Measurements from ENCODE around the gene AFF1. TPM values are rescaled to one million over a fixed set of nuclear protein-coding genes. Genes with fewer than 3 reads are reported as not detected.
"Not testable (repeated sequence)": the region's sequence is repeated elsewhere in the genome, so short reads cannot be mapped to it uniquely, and the experiment has no call there.

AFF1 gene
- total RNA-seq, 2 experiments from 2014 or later, result 42.3 to 67.5 TPM

DNA sequence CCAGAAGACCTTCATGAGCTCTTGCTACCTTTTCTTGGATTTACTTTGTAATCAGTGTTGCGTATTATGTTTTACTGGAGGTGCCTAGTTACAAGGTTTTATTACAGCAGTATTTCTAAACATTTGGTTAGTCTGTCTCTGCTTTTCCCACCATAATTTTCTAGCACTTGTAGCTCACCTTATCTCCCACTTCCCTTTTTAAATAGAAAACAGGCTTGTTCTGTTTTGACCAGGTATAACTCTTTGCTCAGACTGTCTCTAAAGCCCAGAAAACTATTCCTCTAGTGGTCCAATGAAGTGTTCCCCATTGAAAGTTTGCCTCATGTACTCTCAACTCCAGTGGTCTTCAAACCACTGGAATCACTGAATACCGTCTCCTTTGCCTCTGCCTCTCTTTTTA is 43.9 kb downstream of the AFF1 start:
- ATAC-seq (no peak), DNase-seq (no peak)
- H3K4me1 Mint-ChIP-seq, result peaks cover 41% of the 10 kb centered on the region
- H3K9me3 Mint-ChIP-seq (ENCODE audit: low read depth), result no peaks in the 10 kb centered on the region
- peaks cover 5% of the 10 kb centered on the region for H3K36me3 Mint-ChIP-seq
- H3K4me3 Mint-ChIP-seq, result no peak overlapping the region
- H3K27me3 Mint-ChIP-seq, result no peaks in the 10 kb centered on the region
- no peak overlapping the region for H3K27ac Mint-ChIP-seq
- CTCF ChIA-PET, result no interaction called here

DNA sequence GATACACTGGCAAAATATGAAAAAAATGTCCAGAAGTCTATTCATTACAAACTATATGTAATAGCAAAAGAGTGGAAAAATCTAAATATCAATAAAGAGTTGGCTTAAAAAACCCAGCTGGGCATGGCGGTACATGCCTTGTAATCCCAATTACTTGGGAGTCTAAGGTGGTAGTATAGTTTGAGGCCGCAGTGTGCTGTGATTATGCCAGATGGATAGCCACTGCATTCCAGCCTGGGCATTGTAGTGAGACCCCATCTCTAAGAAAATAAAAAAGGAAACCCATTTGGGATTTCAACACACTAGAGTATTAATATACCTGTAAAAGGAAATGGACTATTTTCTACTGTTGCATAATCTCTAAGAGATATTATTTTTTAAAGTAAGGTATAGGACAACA is 45.4 kb downstream of the AFF1 start:
- Mint-ChIP-seq H3K4me3 (no peak overlapping the region), H3K36me3 (peaks cover 5% of the 10 kb centered on the region), H3K4me1 (peaks cover 32% of the 10 kb centered on the region), H3K27ac (no peak overlapping the region), H3K9me3 (ENCODE audit: low read depth) (no peaks in the 10 kb centered on the region), H3K27me3 (no peaks in the 10 kb centered on the region)
- CTCF ChIA-PET, result no interaction called here
- DNase-seq (no peak), ATAC-seq (no peak)

DNA sequence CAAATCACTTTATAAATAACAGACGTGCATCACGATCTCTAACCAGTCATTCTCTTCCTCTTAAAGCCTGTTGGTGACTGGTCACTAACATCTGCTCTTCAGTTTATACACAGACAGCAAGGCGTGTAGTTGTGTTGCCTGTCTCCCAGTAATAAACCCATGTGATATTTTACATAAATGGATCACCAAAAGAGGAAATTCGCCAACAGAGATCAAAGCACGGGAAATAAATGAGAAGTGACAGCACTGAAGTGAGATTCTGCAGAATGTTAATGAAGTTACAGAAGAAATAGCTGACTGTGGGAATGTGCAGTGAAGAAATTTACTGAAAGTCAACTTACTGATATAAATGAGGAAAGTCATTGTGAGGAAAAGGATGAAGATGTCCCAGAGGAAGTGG is 47.0 kb downstream of the AFF1 start:
- DNase-seq (no peak), ATAC-seq (no peak)
- Mint-ChIP-seq H3K27me3 (no peaks in the 10 kb centered on the region), H3K4me3 (no peak overlapping the region), H3K4me1 (peaks cover 20% of the 10 kb centered on the region), H3K36me3 (peaks cover 5% of the 10 kb centered on the region), H3K27ac (no peak overlapping the region), H3K9me3 (ENCODE audit: low read depth) (no peaks in the 10 kb centered on the region)
- CTCF ChIA-PET, result no interaction called here

DNA sequence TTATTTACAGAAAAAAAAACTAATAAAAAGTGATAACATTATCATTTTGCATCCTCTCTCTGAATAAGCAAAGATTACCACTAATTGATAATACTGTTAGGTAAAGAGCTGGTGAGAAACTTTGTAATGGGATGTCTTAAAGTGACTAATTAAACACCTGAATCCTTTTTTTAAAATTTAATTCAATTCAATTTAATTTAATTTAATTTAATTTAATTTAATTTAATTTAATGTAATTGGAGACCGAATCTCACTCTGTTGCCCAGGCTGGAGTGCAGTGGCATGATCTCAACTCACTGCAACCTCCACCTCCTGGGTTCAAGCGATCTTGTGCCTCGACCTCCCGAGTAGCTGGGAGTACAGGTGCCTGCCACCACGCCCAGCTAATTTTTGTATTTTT is 51.0 kb downstream of the AFF1 start:
- CTCF ChIA-PET; H3K27me3 Mint-ChIP-seq; ATAC-seq; H3K27ac Mint-ChIP-seq; H3K4me1 Mint-ChIP-seq; H3K9me3 Mint-ChIP-seq (ENCODE audit: low read depth); DNase-seq; H3K4me3 Mint-ChIP-seq: not testable (repeated sequence)
- peaks cover 18% of the 10 kb centered on the region for H3K36me3 Mint-ChIP-seq

DNA sequence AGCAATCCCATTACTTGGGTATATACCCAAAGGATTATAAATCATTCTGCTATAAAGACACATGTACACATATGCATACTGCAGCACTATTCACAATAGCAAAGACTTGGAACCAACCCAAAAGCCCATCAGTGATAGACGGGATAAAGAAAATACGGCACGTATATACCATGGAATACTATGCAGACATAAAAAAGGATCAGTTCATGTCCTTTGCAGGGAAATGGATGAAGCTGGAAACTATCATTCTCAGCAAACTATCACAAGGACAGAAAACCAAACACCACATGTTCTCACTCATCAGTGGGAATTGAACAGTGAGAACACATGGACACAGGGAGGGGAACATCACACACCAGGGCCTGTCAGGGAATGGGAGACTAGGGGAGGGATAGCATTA is 54.8 kb downstream of the AFF1 start:
- DNase-seq; CTCF ChIA-PET; H3K27ac Mint-ChIP-seq; H3K4me1 Mint-ChIP-seq; H3K4me3 Mint-ChIP-seq; H3K9me3 Mint-ChIP-seq (ENCODE audit: low read depth); H3K27me3 Mint-ChIP-seq; ATAC-seq: not testable (repeated sequence)
- H3K36me3 Mint-ChIP-seq, result peaks cover 16% of the 10 kb centered on the region

DNA sequence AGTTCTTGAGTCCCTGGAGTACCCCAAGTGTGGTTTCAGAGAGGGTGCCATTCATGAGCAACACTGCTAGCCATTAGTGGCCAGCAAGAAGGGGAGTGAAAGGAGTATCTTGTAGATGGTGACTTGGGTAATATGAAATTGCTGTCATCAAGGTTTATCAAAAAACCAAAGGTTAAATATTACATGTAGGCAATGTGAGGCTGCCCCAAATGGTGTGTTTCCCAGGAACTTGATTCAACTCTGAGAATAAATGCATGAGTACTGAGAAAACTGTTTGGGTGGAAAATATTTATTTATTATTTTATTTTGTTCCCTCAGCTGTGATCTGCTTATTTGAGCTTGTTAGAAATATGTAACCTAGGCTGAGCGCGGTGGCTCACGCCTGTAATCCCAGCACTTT is 55.7 kb downstream of the AFF1 start:
- Mint-ChIP-seq H3K27ac (no peak overlapping the region), H3K9me3 (ENCODE audit: low read depth) (peaks cover 4% of the 10 kb centered on the region), H3K4me3 (no peak overlapping the region), H3K27me3 (no peaks in the 10 kb centered on the region), H3K36me3 (peaks cover 16% of the 10 kb centered on the region), H3K4me1 (peaks cover 4% of the 10 kb centered on the region)
- DNase-seq, result no peak
- CTCF ChIA-PET, result interaction anchor here (1.1 kb wide), 1 partner anchor 68 kb away, joined by 3 read pairs; no protein-coding TSS in a partner anchor
- no peak for ATAC-seq

DNA sequence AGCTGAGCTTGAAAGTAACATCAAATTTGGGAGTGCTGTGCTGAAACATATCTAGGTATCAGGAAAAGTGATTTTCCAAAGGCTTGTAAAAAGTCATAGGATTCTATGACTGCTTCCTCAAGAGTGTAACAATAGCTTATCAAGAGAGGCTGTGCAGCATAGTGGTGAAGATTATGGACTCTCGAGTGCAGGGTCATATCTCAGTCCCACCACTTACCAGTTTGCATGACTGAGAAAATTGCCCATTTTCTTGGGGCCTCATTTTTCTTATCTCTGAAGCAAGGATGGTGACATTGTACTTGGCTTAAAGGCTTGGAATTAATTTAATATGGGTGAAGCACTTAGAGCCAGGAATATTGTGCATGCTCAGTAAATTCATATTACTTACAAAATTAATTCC is 57.2 kb downstream of the AFF1 start:
- CTCF ChIA-PET, result interaction anchor here (0.7 to 1.7 kb wide), 2 partner anchors 13 to 25 kb away, joined by 3 read pairs; no protein-coding TSS in a partner anchor
- Mint-ChIP-seq H3K27me3 (no peaks in the 10 kb centered on the region), H3K4me3 (no peak overlapping the region), H3K4me1 (peaks cover 4% of the 10 kb centered on the region), H3K36me3 (peaks cover 16% of the 10 kb centered on the region), H3K9me3 (ENCODE audit: low read depth) (peaks cover 4% of the 10 kb centered on the region), H3K27ac (no peak overlapping the region)
- DNase-seq, result no peak
- no peak for ATAC-seq

DNA sequence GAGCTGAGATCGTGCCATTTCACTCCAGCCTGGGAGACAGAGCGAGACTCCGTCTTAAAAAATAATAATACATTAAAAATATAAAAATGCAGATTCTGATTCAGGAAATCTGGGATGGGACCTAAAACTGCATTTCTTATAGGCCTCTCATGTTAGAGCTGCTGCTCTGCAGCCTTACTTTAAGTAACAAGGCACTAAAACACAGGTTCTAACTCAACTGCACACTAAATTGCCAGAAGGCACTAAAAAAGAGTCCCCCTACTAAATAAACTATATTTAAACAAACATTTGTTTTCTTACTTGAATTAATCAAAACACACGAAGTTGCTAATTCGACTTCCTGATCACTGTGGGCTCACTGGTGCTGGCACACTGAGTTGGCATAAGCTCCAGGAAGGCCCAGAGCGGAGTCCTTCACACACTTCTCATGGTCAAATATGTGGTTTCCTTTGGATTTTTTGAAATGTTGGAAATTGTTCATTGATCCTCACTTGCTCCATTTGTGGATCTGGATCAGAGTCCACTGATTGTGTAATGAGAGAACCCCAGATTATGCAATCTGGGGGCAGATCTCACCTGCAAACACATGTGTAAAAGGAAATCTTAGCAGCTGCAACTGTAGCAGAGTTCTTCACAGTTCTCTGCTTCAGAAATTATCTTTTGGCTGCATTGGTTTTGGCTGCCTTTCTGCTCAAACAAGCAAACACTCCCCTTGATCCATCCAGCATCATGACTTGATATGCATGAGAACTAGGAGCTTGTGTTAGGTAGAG is 59.3 kb downstream of the AFF1 start:
- DNase-seq, result no peak
- no peak for ATAC-seq
- no peak overlapping the region for H3K27ac Mint-ChIP-seq
- no peak overlapping the region for H3K4me3 Mint-ChIP-seq
- H3K4me1 Mint-ChIP-seq, result peaks cover 4% of the 10 kb centered on the region
- CTCF ChIA-PET, result interaction anchor here (0.7 to 1.7 kb wide), 2 partner anchors 11 to 12 kb away, joined by 3 to 4 read pairs; no protein-coding TSS in a partner anchor
- H3K9me3 Mint-ChIP-seq (ENCODE audit: low read depth), result no peaks in the 10 kb centered on the region
- no peaks in the 10 kb centered on the region for H3K27me3 Mint-ChIP-seq
- peaks cover 7% of the 10 kb centered on the region for H3K36me3 Mint-ChIP-seq

DNA sequence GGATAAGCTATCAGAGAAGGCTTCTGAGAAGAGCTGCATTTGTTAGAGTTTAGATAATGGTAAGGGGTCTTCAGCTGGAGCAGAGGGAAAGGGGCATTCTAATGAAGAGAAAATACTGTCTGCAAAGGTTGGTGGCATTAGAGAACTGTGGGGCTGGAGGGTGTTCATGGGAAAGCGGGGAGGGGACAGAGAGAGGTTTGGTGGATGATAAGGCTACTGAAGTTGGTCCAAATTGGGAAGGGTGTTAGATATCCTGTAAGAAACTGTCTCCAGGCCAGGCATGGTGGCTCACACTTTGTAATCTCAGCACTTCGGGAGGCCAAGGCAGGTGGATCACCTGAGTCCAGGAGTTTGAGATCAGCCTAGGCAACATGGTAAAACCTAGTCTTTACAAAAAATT is 59.9 kb downstream of the AFF1 start:
- no peak overlapping the region for H3K27ac Mint-ChIP-seq
- no peaks in the 10 kb centered on the region for H3K9me3 Mint-ChIP-seq (ENCODE audit: low read depth)
- CTCF ChIA-PET, result interaction anchor here (0.7 kb wide), 1 partner anchor 12 kb away, joined by 4 read pairs; no protein-coding TSS in a partner anchor
- no peak overlapping the region for H3K4me3 Mint-ChIP-seq
- peaks cover 7% of the 10 kb centered on the region for H3K4me1 Mint-ChIP-seq
- DNase-seq (no peak), ATAC-seq (no peak)
- no peaks in the 10 kb centered on the region for H3K27me3 Mint-ChIP-seq
- H3K36me3 Mint-ChIP-seq, result peaks cover 3% of the 10 kb centered on the region

DNA sequence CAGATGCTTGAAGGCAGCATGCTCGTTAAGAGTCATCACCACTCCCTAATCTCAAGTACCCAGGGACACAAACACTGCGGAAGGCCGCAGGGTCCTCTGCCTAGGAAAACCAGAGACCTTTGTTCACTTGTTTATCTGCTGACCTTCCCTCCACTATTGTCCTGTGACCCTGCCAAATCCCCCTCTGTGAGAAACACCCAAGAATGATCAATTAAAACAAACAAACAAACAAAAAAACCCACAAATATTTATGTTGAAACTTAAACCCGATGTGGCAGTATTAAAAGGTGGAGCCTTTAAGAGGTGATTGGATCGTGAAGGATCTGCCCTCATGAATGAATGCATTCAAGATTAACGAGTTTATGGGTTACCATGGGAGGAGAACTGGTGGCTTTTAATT is 61.7 kb downstream of the AFF1 start:
- H3K27me3 Mint-ChIP-seq; H3K9me3 Mint-ChIP-seq (ENCODE audit: low read depth); H3K27ac Mint-ChIP-seq; CTCF ChIA-PET; H3K36me3 Mint-ChIP-seq; H3K4me3 Mint-ChIP-seq; DNase-seq; ATAC-seq: not testable (repeated sequence)
- H3K4me1 Mint-ChIP-seq, result peaks cover 10% of the 10 kb centered on the region

DNA sequence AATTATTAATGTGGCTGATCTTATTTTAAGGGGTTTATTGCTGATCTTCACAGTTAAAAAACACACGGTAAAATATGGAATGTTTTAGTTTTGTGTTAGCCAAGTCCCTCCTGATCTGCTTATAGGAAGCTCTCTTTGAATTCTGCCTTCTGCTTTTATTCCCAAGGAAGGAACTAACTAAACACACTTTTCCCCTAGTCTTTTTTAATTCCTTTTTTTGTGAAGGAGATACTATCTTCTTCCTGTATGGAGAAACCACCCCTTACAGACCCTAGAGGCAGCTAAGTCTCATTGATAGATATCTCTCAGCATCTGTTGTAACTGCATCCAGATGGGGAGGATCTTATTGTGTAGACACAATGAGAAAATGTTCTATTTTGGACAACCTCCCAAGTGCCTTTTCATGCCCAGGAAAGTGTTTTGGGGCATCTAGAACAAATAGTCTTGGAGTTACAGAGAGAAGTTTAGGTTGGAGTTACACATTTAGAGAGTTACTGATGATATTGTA is 64.4 kb downstream of the AFF1 start:
- ATAC-seq, result no peak
- CTCF ChIA-PET, result no interaction called here
- no peak overlapping the region for H3K27ac Mint-ChIP-seq

DNA sequence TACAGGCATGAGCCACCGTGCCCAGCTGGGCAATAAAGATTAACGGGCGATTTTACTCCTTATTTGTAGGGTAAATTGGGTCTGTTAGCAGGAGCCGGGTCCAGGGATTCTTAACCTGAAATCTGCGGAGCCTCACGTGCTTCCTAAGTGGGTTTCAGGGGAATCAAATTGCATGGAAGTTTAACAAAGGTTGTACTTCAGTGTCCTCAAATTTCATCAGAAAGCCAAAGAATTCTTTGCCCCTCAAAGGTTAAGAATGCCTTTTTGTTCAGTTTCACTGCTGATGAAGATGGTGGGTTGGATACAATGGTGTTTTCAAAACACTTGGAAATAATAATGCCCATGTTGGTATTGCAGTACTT is 67.9 kb downstream of the AFF1 start:
- CTCF ChIA-PET, result no interaction called here
- Mint-ChIP-seq H3K36me3 (peaks cover 1% of the 10 kb centered on the region), H3K9me3 (ENCODE audit: low read depth) (no peaks in the 10 kb centered on the region), H3K4me3 (no peak overlapping the region), H3K27ac (no peak overlapping the region), H3K27me3 (no peaks in the 10 kb centered on the region), H3K4me1 (peaks cover 28% of the 10 kb centered on the region)
- DNase-seq (no peak), ATAC-seq (no peak)

More for the DNA sequence above, 64.4 kb downstream of the AFF1 start:
- Mint-ChIP-seq H3K9me3 (ENCODE audit: low read depth) (no peaks in the 10 kb centered on the region), H3K4me3 (no peak overlapping the region), H3K4me1 (peaks cover 12% of the 10 kb centered on the region), H3K27me3 (no peaks in the 10 kb centered on the region), H3K36me3 (peaks cover 3% of the 10 kb centered on the region)
- DNase-seq, result no peak

DNA sequence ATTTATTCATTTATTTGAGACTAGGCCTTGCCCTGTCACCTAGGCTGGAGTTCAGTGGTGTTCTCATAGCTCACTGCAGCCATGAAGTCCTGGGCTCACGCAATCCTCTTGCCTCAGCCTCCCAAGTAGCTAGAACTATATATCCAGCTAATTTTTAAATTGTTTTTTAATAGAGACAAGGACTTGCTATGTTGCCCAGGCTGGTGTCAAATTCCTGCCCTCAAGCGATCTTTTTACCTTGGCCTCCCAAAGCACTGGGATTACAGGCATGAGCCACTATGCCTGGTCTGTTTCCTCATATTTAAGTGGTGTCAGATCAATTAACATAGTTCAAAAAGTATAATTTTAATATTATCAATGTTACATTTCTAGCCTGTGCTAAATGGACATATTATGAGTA is 68.5 kb downstream of the AFF1 start:
- Mint-ChIP-seq H3K36me3 (peaks cover 2% of the 10 kb centered on the region), H3K9me3 (ENCODE audit: low read depth) (no peaks in the 10 kb centered on the region), H3K4me3 (no peak overlapping the region), H3K27me3 (no peaks in the 10 kb centered on the region), H3K27ac (no peak overlapping the region), H3K4me1 (peaks cover 31% of the 10 kb centered on the region)
- ATAC-seq, result no peak
- DNase-seq, result no peak
- CTCF ChIA-PET, result no interaction called here

DNA sequence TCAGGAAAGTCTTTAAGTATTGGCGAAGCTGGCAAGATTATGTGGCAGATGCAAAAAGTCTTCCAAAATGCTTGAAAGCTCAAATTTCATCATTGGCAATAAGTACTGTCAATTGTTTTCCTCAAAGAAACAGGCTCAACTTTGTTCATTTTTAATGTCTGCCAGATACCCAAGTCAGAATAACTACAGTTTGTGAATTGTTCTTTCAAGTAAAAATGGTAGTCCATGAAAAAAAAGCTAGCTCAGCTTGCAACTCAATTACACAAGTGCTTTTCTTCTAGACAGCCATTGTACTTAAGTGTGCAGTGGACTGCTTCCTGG is 70.5 kb downstream of the AFF1 start:
- CTCF ChIA-PET, result interaction anchor here (1.3 to 4.9 kb wide), 5 partner anchors 9 to 83 kb away, joined by 3 to 53 read pairs (median 4); partner anchors contain the start of gene AFF1
- no peak for DNase-seq
- Mint-ChIP-seq H3K36me3 (peaks cover 2% of the 10 kb centered on the region), H3K4me1 (peaks cover 41% of the 10 kb centered on the region), H3K9me3 (ENCODE audit: low read depth) (no peaks in the 10 kb centered on the region), H3K27me3 (no peaks in the 10 kb centered on the region), H3K4me3 (peak overlapping the region; percentile 95), H3K27ac (peak overlapping the region; percentile 98)
- no peak for ATAC-seq

Data from activated CD8-positive, alpha-beta memory T cell treated with anti-CD3 and anti-CD28 coated beads, Interleukin-2, amount 10 ng/mL, durations not matched to agents 7 days and 5 days (primary cell).